ENCODE data around the gene KRTAP4-6. TPM values are rescaled to one million over a fixed set of nuclear protein-coding genes. Genes with fewer than 3 reads are reported as not detected.
"Not testable (repeated sequence)": the region's sequence is repeated elsewhere in the genome, so short reads cannot be mapped to it uniquely, and the experiment has no call there.

KRTAP4-6 gene
- total RNA-seq: not detected

DNA sequence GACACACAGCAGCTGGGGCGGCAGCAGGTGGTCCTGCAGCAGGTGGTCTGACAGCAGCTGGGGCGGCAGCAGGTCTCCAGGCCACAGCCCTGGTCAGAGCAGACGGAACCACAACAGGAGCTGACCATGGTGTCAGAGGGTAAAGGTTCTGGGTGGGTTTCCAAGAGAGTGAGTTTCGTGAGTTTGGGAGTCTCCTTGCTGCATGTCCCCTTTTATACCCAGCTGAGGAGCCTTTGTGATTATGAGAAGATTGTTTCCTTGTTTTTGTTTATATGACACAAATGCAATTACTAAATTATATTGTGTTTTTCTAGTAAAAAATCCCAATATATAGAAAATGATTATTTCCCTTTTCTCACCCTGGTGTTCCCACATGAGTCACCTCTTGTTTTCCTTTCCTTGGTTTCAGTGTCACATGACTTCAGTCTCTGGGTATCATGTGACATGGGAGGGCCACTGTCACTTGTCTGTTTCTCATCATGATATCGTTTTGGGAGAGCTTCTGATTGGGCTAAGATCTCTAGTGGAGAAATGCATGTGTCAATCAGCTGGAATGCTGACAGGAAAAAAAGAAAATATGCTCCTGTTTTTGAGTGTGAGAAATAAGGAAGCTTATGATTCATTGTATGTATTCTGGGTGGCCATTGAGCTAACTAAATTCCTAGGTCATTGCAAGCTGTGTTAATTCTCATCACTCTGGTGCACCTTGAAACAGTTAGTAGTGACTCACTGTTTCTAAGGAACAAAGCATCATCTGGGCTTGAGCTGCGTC, at the start of gene KRTAP4-6:
KRTAP4-6 (minus strand) TSS at position 185 of the 772 bp plus-strand sequence; CDS start at position 128, 57 bp downstream.
- ATAC-seq (ENCODE audit: low FRiP score in 2 of 2) (no peak), DNase-seq (no peak)
- Histone ChIP-seq H3K9me3 (peaks cover 4 to 29% (median 13%) of the 10 kb centered on the region in 4 donors), H3K4me3 (no peak within 1 kb of the TSS), H3K27me3 (no peaks in the 10 kb centered on the region), H3K36me3 (no peaks in the 10 kb centered on the region), H3K4me1 (no peaks in the 10 kb centered on the region), H3K27ac (no peak within 1 kb of the TSS)
- 77 to 84% methylated on average over 3 to 6 of the region's 6 CpGs for WGBS, 2 donors
- TF ChIP-seq, protein P1, sequence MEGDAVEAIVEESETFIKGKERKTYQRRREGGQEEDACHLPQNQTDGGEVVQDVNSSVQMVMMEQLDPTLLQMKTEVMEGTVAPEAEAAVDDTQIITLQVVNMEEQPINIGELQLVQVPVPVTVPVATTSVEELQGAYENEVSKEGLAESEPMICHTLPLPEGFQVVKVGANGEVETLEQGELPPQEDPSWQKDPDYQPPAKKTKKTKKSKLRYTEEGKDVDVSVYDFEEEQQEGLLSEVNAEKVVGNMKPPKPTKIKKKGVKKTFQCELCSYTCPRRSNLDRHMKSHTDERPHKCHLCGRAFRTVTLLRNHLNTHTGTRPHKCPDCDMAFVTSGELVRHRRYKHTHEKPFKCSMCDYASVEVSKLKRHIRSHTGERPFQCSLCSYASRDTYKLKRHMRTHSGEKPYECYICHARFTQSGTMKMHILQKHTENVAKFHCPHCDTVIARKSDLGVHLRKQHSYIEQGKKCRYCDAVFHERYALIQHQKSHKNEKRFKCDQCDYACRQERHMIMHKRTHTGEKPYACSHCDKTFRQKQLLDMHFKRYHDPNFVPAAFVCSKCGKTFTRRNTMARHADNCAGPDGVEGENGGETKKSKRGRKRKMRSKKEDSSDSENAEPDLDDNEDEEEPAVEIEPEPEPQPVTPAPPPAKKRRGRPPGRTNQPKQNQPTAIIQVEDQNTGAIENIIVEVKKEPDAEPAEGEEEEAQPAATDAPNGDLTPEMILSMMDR (IDR thresholded peaks at IDR 0.05): no peak
- TF ChIP-seq POLR2A (IDR thresholded peaks at IDR 0.05): no peak
- TF ChIP-seq POLR2AphosphoS5 (IDR thresholded peaks at IDR 0.05): no peak
- no peak for TF ChIP-seq EP300 (IDR thresholded peaks at IDR 0.05)

DNA sequence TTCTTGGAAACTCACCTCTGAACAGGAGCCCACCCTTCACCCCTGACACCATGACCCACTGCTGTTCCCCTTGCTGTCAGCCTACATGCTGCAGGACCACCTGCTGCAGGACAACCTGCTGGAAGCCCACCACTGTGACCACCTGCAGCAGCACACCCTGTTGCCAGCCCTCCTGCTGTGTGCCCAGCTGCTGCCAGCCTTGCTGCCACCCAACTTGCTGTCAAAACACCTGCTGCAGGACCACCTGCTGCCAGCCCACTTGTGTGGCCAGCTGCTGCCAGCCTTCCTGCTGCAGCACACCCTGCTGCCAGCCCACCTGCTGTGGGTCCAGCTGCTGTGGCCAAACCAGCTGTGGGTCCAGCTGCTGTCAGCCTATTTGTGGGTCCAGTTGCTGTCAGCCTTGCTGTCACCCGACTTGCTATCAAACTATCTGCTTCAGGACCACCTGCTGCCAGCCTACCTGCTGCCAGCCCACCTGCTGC, 49.5 kb upstream of the KRTAP4-6 start, which contains the start of gene KRTAP9-1:
KRTAP9-1 (plus strand) TSS at position 51 of the 482 bp plus-strand sequence; CDS start at position 51, 0 bp downstream.
- WGBS, 2 donors: 50% methylated on average over 1 of the region's 1 CpG; no CpG with 5 or more reads in 1 of the 2 donors
- H3K4me3 ChIP-seq; H3K27ac ChIP-seq; H3K27me3 ChIP-seq; H3K36me3 ChIP-seq; H3K4me1 ChIP-seq; ATAC-seq (ENCODE audit: low FRiP score in 2 of 2); H3K9me3 ChIP-seq: not testable (repeated sequence)
- DNase-seq: peak in 1 of 2 donors; percentile 62

DNA sequence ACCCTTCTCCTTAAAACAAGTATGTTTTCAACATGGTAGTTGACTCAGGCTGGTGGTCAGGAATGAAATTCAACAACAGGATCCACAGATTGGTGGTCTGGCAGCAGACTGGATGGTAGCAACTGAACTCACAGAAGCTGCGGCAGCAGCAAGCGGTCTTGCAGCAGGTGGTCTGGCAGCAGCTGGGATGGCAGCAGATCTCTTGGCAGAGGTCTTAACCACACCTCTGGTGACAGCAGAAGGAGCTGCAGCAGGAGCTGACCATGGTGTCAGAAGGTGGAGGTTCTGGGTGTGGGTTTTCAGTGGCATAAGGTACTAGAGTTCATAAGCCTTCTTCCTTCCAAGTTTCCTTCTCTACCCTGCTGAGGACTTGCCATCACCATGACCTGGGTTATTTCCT, 46.5 kb upstream of the KRTAP4-6 start:
- no peak overlapping the region for H3K27ac ChIP-seq
- no peaks in the 10 kb centered on the region for H3K9me3 ChIP-seq
- 83 to 96% methylated on average over 2 of the region's 2 CpGs for WGBS, 2 donors
- ATAC-seq (ENCODE audit: low FRiP score in 2 of 2) (no peak), DNase-seq (peak in 1 of 2 donors; percentile 10)
- H3K27me3 ChIP-seq: no peaks in the 10 kb centered on the region
- no peak overlapping the region for H3K4me3 ChIP-seq
- H3K36me3 ChIP-seq: no peaks in the 10 kb centered on the region
- TF ChIP-seq, protein P1 (IDR thresholded peaks at IDR 0.05): no peak
- TF ChIP-seq EP300 (IDR thresholded peaks at IDR 0.05) (no peak), POLR2A (IDR thresholded peaks at IDR 0.05) (no peak), POLR2AphosphoS5 (IDR thresholded peaks at IDR 0.05) (no peak)
- H3K4me1 ChIP-seq: no peaks in the 10 kb centered on the region

DNA sequence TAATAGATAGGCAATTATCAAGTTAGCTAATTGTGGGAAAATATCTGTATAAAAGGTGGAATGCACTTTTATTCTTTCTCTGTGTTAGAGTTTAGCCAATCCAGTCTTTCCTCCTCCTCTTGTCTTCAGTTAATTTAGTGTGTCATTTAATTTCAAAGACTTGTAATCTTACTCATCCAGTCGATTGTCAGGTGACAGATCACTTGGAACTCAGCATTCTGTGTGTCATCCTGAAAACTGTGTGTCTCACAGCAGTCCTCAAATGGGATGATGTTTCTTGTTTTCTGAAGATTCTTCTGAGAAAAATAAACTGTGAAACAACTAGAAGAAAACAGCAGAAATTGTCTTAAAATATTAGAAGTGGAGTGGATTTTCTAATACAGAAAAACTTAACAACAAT, 44.7 kb upstream of the KRTAP4-6 start:
- Histone ChIP-seq H3K4me3 (no peak overlapping the region), H3K4me1 (no peaks in the 10 kb centered on the region), H3K27ac (no peak overlapping the region), H3K36me3 (no peaks in the 10 kb centered on the region), H3K9me3 (no peaks in the 10 kb centered on the region), H3K27me3 (no peaks in the 10 kb centered on the region)
- no peak for ATAC-seq (ENCODE audit: low FRiP score in 2 of 2)
- TF ChIP-seq, protein P1 (IDR thresholded peaks at IDR 0.05): no peak
- no peak for TF ChIP-seq POLR2AphosphoS5 (IDR thresholded peaks at IDR 0.05)
- 56 to 57% methylated on average over 1 of the region's 1 CpG for WGBS, 2 donors
- no peak for DNase-seq

DNA sequence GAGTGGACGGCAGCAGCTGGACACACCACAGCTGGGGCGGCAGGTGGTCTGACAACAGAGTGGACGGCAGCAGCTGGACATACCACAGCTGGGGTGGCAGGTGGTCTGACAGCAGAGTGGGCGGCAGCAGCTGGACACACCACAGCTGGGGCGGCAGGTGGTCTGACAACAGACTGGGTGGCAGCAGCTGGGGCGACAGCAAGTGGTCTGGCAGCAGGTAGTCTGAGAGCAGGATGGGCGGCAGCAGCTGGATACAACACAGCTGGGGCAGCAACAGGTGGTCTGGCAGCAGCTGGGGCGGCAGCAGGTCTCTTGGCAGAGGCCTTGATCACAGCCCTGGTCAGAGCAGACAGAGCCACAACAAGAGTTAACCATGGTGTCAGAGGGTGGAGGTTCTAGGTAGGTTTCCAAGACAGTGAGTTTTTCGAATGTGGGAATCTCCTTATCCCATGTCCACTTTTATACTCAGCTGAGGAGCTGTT, 44.2 kb upstream of the KRTAP4-6 start, which contains the start of gene KRTAP4-1:
KRTAP4-1 (minus strand) TSS at position 432 of the 482 bp plus-strand sequence; CDS start at position 375, 57 bp downstream.
- TF ChIP-seq, protein P1 (IDR thresholded peaks at IDR 0.05): no peak
- TF ChIP-seq POLR2AphosphoS5 (IDR thresholded peaks at IDR 0.05): no peak
- TF ChIP-seq EP300 (IDR thresholded peaks at IDR 0.05): no peak
- TF ChIP-seq POLR2A (IDR thresholded peaks at IDR 0.05): no peak
- H3K27me3 ChIP-seq: no peaks in the 10 kb centered on the region
- no peaks in the 10 kb centered on the region for H3K4me1 ChIP-seq
- H3K9me3 ChIP-seq: no peaks in the 10 kb centered on the region
- no peak within 1 kb of the TSS for H3K4me3 ChIP-seq
- no peak within 1 kb of the TSS for H3K27ac ChIP-seq
- no peaks in the 10 kb centered on the region for H3K36me3 ChIP-seq
- DNase-seq (peak in 1 of 2 donors; percentile 65), ATAC-seq (ENCODE audit: low FRiP score in 2 of 2) (no peak)
- 51 to 63% methylated on average over 3 to 7 of the region's 9 CpGs for WGBS, 2 donors

Data from upper lobe of left lung (tissue), 6 donors.